ENCODE data around the gene TUBA4A.

The TUBA4A gene

DNA sequence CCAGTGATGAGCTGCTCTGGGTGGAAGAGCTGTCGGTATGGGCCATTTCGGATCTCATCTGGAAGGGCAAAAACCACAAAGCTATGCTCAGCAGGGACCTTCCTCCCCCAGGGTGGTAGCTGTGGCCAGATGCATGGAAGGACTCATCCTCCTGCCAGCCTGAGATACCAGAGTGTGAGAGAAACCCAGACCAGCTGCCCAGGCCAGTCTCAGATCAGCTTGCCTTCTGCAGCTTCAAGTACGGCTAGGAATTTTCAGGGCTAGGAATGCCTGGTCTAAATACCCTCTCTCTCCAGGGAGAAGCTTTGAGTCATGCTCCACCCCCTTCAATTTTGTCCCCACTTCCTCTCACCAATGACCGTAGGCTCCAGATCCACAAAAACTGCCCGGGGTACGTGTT, 2.1 kb downstream of the TUBA4A start:
- TF ChIP-seq, protein P1, sequence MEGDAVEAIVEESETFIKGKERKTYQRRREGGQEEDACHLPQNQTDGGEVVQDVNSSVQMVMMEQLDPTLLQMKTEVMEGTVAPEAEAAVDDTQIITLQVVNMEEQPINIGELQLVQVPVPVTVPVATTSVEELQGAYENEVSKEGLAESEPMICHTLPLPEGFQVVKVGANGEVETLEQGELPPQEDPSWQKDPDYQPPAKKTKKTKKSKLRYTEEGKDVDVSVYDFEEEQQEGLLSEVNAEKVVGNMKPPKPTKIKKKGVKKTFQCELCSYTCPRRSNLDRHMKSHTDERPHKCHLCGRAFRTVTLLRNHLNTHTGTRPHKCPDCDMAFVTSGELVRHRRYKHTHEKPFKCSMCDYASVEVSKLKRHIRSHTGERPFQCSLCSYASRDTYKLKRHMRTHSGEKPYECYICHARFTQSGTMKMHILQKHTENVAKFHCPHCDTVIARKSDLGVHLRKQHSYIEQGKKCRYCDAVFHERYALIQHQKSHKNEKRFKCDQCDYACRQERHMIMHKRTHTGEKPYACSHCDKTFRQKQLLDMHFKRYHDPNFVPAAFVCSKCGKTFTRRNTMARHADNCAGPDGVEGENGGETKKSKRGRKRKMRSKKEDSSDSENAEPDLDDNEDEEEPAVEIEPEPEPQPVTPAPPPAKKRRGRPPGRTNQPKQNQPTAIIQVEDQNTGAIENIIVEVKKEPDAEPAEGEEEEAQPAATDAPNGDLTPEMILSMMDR (IDR thresholded peaks at IDR 0.05; ENCODE audit: low read depth, low read length) = no peak
- H3K4me3 ChIP-seq (ENCODE audit: low read depth, low read length) = no peak overlapping the region

DNA sequence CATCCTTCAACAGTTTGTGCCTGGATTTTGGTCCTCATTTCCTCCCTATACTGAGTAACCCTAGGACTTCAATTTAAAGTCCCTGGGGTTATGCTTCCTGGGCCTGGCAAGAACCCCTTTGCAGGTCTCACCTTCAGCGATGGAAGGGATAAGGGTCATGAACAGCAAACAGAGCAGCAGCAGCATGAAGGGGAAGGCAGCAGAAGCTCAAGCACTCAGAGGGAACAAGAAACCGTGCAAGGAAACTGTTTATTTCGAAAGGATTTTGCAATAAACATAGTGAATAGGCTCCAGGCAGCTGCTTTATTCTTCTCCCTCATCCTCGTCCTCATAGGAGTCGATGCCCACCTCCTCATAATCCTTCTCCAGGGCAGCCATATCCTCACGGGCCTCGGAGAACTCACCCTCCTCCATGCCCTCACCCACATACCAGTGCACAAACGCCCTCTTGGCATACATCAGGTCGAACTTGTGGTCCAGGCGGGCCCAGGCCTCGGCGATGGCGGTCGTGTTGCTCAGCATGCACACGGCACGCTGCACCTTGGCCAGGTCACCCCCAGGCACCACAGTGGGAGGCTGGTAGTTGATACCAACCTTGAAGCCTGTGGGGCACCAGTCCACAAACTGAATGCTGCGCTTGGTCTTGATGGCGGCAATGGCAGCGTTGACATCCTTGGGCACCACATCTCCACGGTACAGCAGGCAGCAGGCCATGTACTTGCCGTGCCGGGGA, 3.5 kb downstream of the TUBA4A start:
- H3K4me3 ChIP-seq (ENCODE audit: low read depth, low read length) = no peak overlapping the region

DNA sequence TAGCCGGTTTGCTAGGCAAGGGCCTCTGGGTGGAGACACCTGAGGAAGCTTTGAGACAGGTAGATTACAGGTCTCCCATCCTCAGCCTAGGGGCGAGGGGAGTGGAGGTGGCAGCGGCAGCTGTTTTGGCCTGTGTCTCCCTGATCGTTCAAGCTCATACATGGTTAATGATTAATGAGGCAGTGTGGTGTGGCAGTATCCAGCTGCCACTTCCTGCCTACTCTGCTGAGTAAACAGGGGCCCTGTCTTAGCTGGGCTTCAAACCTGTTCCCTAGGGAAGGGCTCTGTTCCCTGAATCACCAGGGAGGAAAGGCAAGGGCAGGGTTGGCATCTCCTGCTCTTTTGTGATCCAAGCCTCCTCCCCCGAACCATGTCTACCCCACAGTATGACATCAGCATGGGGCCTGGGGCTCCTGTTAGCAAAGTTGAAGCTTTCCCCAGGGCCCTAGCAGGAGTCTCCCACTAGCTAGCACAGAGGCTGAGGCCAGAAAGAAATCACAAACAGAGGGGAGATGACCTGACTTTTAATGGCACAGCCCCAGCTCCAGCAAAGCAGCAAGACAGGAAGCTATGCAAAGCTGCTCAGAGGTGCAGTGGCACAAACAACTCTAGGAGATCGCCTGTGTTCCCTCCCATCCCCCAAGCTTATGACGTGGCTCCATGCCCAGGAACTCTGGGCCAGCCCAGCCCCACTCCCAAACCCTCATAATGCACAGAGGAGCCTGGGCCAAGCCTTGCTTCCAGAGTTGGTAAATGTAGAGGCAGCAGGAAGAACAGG, 4.3 kb downstream of the TUBA4A start:
- H3K4me3 ChIP-seq (ENCODE audit: low read depth, low read length) = no peak overlapping the region
- TF ChIP-seq, protein P1 (IDR thresholded peaks at IDR 0.05; ENCODE audit: low read depth, low read length) = no peak

More for the DNA sequence above, 3.5 kb downstream of the TUBA4A start:
- TF ChIP-seq, protein P1 (IDR thresholded peaks at IDR 0.05; ENCODE audit: low read depth, low read length) = no peak

DNA sequence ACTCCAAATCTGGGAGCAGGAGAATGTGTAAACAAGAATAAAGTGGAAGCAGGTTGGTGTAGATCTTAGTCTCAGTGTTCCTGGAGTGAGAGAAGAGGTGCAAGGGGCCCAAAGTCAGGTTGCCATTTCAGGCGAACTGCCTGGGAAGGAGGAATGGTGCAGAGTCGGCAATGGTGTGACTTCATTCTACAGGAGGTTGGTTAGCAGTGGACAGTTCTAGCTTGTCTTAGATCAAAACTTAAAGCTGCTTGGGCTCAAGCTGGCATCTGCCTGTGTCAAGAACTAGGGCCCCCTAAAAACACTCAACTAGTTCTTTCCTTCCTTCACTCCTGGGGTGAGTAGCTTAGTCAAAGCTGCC, 4.9 kb downstream of the TUBA4A start:
- no peak overlapping the region for H3K4me3 ChIP-seq (ENCODE audit: low read depth, low read length)
- TF ChIP-seq, protein P1 (IDR thresholded peaks at IDR 0.05; ENCODE audit: low read depth, low read length) = no peak

DNA sequence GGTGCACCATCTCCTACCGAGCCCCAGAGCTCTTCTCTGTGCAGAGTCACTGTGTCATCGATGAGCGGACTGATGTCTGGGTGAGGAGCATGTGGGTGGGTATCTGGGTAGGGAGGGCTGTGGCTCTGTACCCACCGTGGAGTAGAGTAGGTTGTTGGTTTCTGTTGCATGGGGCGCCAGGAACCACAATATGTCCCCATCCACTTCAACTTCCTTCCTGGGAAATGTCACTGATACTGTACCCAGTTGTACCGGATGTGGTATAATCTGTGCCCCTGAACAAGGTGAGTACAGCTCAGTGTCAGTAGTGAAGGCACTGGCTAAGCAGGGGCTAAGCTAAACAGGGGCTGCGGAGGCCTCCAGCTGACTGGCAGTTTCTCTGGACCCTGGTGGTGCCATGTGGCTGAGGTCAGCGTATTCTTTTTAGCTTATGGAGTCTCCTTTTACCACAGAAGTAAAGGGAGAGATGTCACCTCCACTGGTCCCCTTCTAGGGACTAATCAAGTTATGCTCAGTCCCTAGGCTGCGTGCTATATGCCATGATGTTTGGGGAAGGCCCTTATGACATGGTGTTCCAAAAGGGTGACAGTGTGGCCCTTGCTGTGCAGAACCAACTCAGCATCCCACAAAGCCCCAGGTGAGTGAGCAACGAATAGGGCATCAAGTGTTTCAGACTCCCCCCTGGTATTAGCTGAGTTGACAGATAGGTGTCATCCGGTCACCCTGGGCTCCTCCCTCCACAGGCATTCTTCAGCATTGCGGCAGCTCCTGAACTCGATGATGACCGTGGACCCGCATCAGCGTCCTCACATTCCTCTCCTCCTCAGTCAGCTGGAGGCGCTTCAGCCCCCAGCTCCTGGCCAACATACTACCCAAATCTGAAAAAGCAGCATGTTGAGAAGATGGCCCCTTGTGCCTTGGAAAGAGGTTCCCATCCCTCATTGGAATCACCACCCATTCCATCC, 5.8 kb downstream of the TUBA4A start:
- TF ChIP-seq, protein P1 (IDR thresholded peaks at IDR 0.05; ENCODE audit: low read depth, low read length) = no peak
- H3K4me3 ChIP-seq (ENCODE audit: low read depth, low read length) = no peak overlapping the region

DNA sequence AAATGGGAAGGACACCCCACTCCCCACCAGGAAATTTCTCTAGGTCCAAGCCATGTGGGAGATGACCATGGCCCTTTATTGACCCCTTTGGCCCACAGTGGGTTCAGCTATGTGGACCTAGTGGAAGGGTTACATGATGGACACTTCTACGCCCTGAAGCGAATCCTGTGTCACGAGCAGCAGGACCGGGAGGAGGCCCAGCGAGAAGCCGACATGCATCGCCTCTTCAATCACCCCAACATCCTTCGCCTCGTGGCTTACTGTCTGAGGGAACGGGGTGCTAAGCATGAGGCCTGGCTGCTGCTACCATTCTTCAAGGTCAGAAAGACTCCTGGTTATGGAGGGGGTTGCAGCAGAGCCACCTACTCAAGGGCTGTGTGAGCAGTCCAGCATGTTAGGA, 7.2 kb downstream of the TUBA4A start:
- TF ChIP-seq, protein P1 (IDR thresholded peaks at IDR 0.05; ENCODE audit: low read depth, low read length) = no peak
- no peak overlapping the region for H3K4me3 ChIP-seq (ENCODE audit: low read depth, low read length)
